SU-DHL-6 (cell line): Measurements from ENCODE around the gene C3orf70.

Experiments
- EZH2phosphoT487 ChIP-seq: fragments of 200-600 bp; sonication (generic), shearing (Covaris generic); conservative IDR thresholded peaks from 2 replicates; pipeline ENCODE4 v1.6.1; 2018; ENCODE audit warnings: mild to moderate bottlenecking, antibody characterized with exemption, low read length, moderate library complexity, mixed read lengths
- TF ChIP-seq, protein P1 (sequence below): fragments of 200-600 bp; sonication (generic); IDR thresholded peaks from one replicate; pipeline ENCODE4 v1.5.1; 2017; ENCODE audit warnings: antibody characterized with exemption, mild to moderate bottlenecking, low read length, moderate library complexity; ENCODE audit not compliant: insufficient read depth, poor library complexity, severe bottlenecking

DNA sequence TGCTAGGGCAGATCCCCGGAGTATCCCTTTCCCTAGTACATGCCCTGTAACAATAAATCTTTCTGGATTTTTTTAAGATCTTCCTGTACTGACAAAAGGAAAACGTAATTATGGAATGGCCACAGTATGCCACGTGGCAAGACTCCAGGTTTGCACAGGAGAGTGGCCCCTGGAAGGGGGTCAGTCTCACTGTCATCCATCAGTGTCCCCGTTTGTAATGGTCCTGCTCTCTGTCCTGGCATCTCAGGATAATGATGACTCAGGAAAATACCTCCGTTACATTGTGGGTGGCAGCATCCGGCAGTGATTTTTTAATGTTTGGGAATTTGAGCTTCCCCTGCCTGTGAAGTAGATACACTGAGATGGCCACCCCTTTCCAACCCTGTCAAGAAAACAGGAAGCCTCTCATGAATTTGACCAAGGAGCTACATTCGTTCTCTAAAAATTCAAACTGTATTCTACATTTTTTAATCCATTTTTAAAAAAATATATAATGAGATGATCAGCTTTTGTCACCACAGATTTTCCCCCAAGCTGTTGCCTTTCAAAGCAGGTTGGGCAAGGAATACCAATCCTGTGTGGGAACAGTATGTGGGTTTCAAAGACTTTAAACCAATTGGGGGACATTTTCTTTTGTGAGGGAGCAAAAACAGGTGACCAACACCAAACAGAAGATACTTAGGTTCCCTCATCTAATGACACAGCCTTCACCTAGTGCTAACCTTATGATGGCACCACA is 110.4 kb downstream of the C3orf70 start:
- TF ChIP-seq, protein P1, sequence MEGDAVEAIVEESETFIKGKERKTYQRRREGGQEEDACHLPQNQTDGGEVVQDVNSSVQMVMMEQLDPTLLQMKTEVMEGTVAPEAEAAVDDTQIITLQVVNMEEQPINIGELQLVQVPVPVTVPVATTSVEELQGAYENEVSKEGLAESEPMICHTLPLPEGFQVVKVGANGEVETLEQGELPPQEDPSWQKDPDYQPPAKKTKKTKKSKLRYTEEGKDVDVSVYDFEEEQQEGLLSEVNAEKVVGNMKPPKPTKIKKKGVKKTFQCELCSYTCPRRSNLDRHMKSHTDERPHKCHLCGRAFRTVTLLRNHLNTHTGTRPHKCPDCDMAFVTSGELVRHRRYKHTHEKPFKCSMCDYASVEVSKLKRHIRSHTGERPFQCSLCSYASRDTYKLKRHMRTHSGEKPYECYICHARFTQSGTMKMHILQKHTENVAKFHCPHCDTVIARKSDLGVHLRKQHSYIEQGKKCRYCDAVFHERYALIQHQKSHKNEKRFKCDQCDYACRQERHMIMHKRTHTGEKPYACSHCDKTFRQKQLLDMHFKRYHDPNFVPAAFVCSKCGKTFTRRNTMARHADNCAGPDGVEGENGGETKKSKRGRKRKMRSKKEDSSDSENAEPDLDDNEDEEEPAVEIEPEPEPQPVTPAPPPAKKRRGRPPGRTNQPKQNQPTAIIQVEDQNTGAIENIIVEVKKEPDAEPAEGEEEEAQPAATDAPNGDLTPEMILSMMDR = no peak
- no peak for TF ChIP-seq EZH2phosphoT487
